Loucy (cell line): ENCODE data around the gene PLA2G12B.

Experiments
- H2AFZ ChIP-seq: fragments of 200-600 bp; sonication (generic); 2 replicates; pipeline ENCODE4 v1.6.0; 2016; ENCODE audit warnings: antibody characterized with exemption, mild to moderate bottlenecking, low read length, moderate library complexity
- H3F3A ChIP-seq: fragments of 200-600 bp; 2 replicates; pipeline ENCODE4 v1.6.0; 2016; ENCODE audit warnings: antibody characterized with exemption, low read depth, mild to moderate bottlenecking
- H3K27me3 ChIP-seq: fragments of 200-600 bp; sonication (generic); 2 replicates; pipeline ENCODE4 v1.6.1; 2014; ENCODE audit warnings: low read length, mild to moderate bottlenecking; ENCODE audit not compliant: insufficient read depth, poor library complexity, severe bottlenecking
- H3K36me3 ChIP-seq: fragments of 200-600 bp; sonication (generic); 2 replicates; pipeline ENCODE4 v1.6.1; 2016; ENCODE audit warnings: low read length; ENCODE audit not compliant: insufficient read depth
- H3K4me1 ChIP-seq: fragments of 200-600 bp; sonication (generic); 2 replicates; pipeline ENCODE4 v1.5.1; 2014; ENCODE audit warnings: low read length, mild to moderate bottlenecking; ENCODE audit not compliant: insufficient read depth, poor library complexity, severe bottlenecking
- H3K4me2 ChIP-seq: fragments of 200-600 bp; sonication (generic); 2 replicates; pipeline ENCODE4 v1.6.0; 2014; ENCODE audit warnings: antibody characterized with exemption, low read length, low read depth, mild to moderate bottlenecking; ENCODE audit not compliant: poor library complexity, severe bottlenecking
- H3K4me3 ChIP-seq: fragments of 200-600 bp; sonication (generic); 2 replicates; pipeline ENCODE4 v1.5.1; 2014; ENCODE audit warnings: low read length, mild to moderate bottlenecking, mixed read lengths; ENCODE audit not compliant: poor library complexity, severe bottlenecking
- H3K79me2 ChIP-seq: fragments of 200-600 bp; sonication (generic); 2 replicates; pipeline ENCODE4 v1.6.1; 2014; ENCODE audit warnings: low read length; ENCODE audit not compliant: insufficient read depth
- H3K9ac ChIP-seq: fragments of 200-600 bp; sonication (generic); 2 replicates; pipeline ENCODE4 v1.6.0; 2014; ENCODE audit warnings: mild to moderate bottlenecking, low read depth, low read length, moderate library complexity; ENCODE audit not compliant: poor library complexity, severe bottlenecking
- H3K9me2 ChIP-seq: fragments of 200-600 bp; sonication (generic); replicated peaks from 2 replicates; pipeline ENCODE4 v1.6.1; 2016; ENCODE audit warnings: low read depth, low read length, mixed read lengths
- H3K9me3 ChIP-seq: fragments of 200-600 bp; sonication (generic); 2 replicates; pipeline ENCODE4 v1.6.1; 2014; ENCODE audit warnings: mild to moderate bottlenecking, antibody characterized with exemption, low read length, low read depth; ENCODE audit not compliant: insufficient read depth
- H4K20me1 ChIP-seq: fragments of 200-600 bp; sonication (generic); 2 replicates; pipeline ENCODE4 v1.6.0; 2014; ENCODE audit warnings: antibody characterized with exemption, low read length, mild to moderate bottlenecking; ENCODE audit not compliant: insufficient read depth, poor library complexity, severe bottlenecking
- CTCF ChIP-seq: fragments of 200-600 bp; sonication (generic); conservative IDR thresholded peaks from 2 replicates; pipeline ENCODE4 v1.5.1; 2014; ENCODE audit warnings: mild to moderate bottlenecking, antibody characterized with exemption, low read length
- EZH2phosphoT487 ChIP-seq: fragments of 200-600 bp; IDR thresholded peaks from 2 replicates; pipeline ENCODE4 v1.6.1; 2018; ENCODE audit warnings: antibody characterized with exemption, mild to moderate bottlenecking, moderate library complexity, borderline replicate concordance

PLA2G12B gene

GRCh38 chr10:72979709-72980108, 25.1 kb upstream of the PLA2G12B start:
- Histone ChIP-seq H3K36me3 (no peaks in the 10 kb centered on the region), H2AFZ (no peak overlapping the region), H3K9me2 (no peaks in the 10 kb centered on the region), H3K4me3 (no peak overlapping the region), H4K20me1 (no peaks in the 10 kb centered on the region), H3K4me2 (no peak overlapping the region), H3K4me1 (no peaks in the 10 kb centered on the region), H3F3A (no peaks in the 10 kb centered on the region), H3K79me2 (no peaks in the 10 kb centered on the region), H3K9ac (no peak overlapping the region), H3K27me3 (no peaks in the 10 kb centered on the region), H3K9me3 (peaks cover 12% of the 10 kb centered on the region; the same call in 1 of the 2 replicates)
- TF ChIP-seq EZH2phosphoT487, result no peak

GRCh38 chr10:72976886-72977285, 22.3 kb upstream of the PLA2G12B start:
- Histone ChIP-seq H3K4me2 (no peak overlapping the region), H3K9me3 (peaks cover 12% of the 10 kb centered on the region; the same call in 1 of the 2 replicates), H2AFZ (no peak overlapping the region), H3F3A (no peaks in the 10 kb centered on the region), H3K4me1 (no peaks in the 10 kb centered on the region), H3K4me3 (no peak overlapping the region), H4K20me1 (no peaks in the 10 kb centered on the region), H3K27me3 (no peaks in the 10 kb centered on the region), H3K36me3 (no peaks in the 10 kb centered on the region), H3K9me2 (no peaks in the 10 kb centered on the region), H3K9ac (no peak overlapping the region), H3K79me2 (no peaks in the 10 kb centered on the region)
- TF ChIP-seq EZH2phosphoT487 (no peak), CTCF (no peak)

- H3K4me3 ChIP-seq, result no peak overlapping the region
- no peaks in the 10 kb centered on the region for H3K9me2 ChIP-seq
- H3K79me2 ChIP-seq, result no peaks in the 10 kb centered on the region
- TF ChIP-seq CTCF, result no peak
- TF ChIP-seq EZH2phosphoT487, result no peak
- H3K4me2 ChIP-seq, result no peak overlapping the region
- H3F3A ChIP-seq, result no peaks in the 10 kb centered on the region
- H3K27me3 ChIP-seq, result no peaks in the 10 kb centered on the region
- no peak overlapping the region for H2AFZ ChIP-seq
- H4K20me1 ChIP-seq, result no peaks in the 10 kb centered on the region
- H3K4me1 ChIP-seq, result no peaks in the 10 kb centered on the region
- no peaks in the 10 kb centered on the region for H3K9me3 ChIP-seq
- H3K9ac ChIP-seq, result no peak overlapping the region
- H3K36me3 ChIP-seq, result no peaks in the 10 kb centered on the region
Observed at GRCh38 chr10:72956001-72956400, 1.4 kb upstream of the PLA2G12B start.

- H4K20me1 ChIP-seq, result no peaks in the 10 kb centered on the region
- no peaks in the 10 kb centered on the region for H3K9me3 ChIP-seq
- no peak overlapping the region for H2AFZ ChIP-seq
- no peaks in the 10 kb centered on the region for H3K27me3 ChIP-seq
- no peaks in the 10 kb centered on the region for H3K79me2 ChIP-seq
- no peak overlapping the region for H3K4me3 ChIP-seq
- no peaks in the 10 kb centered on the region for H3F3A ChIP-seq
- H3K9ac ChIP-seq, result no peak overlapping the region
- no peaks in the 10 kb centered on the region for H3K36me3 ChIP-seq
- no peak overlapping the region for H3K4me2 ChIP-seq
- H3K9me2 ChIP-seq, result no peaks in the 10 kb centered on the region
- TF ChIP-seq EZH2phosphoT487 (no peak), CTCF (no peak)
- H3K4me1 ChIP-seq, result no peaks in the 10 kb centered on the region
Observed at GRCh38 chr10:72954230-72954595, 393 bp downstream of the PLA2G12B start.
